GM18519 (cell line): ENCODE results near the gene ADPRHL1.
"Not testable (repeated sequence)": the region's sequence is repeated elsewhere in the genome, so short reads cannot be mapped to it uniquely, and the experiment has no call there.

Source experiments
- ATAC-seq: cut with Tn5 transposase; IDR thresholded peaks from one replicate; pipeline ENCODE4 v1.9.1; 2021; ENCODE audit warnings: mild to moderate bottlenecking, moderate library complexity; ENCODE audit not compliant: unreplicated experiment, low FRiP score

ADPRHL1 gene

DNA sequence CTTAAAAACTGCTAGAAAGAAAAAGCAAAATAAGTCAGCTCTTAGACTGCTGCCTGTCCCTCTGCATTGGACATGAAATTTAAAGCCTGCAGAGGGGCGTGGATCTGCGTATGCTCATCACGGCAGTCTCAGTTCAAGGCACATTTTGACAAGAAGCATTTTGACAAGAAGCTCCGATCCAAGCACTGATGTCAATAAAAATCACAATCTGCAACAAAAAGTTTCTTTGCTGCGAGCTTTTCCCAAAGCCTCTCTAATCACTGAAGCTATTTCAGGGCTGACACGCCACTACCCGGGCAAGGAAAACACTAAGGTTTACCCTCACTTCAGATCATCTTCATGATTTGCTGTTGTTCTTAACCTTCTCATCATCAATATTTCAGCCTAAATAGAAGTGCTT is 29.8 kb upstream of the ADPRHL1 start:
- no peak for ATAC-seq

DNA sequence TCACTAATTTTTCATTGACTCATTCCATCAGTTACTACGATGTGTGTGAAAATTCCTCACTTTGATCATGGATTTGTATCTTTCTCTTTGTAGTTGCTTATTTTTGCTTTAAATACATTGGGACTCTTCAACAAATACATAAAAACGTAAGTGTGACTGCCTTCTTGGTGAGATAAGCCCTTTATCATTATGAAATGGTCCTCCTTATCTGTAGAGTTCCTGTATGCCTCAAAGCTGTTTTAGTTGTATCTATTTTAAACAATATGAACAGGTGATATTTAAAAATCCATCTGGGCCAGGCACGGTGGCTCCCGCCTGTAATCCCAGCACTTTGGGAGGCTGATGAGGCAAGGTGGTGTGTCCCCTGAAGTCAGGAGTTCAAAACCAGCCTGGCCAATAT is 25.9 kb upstream of the ADPRHL1 start:
- ATAC-seq, result no peak

DNA sequence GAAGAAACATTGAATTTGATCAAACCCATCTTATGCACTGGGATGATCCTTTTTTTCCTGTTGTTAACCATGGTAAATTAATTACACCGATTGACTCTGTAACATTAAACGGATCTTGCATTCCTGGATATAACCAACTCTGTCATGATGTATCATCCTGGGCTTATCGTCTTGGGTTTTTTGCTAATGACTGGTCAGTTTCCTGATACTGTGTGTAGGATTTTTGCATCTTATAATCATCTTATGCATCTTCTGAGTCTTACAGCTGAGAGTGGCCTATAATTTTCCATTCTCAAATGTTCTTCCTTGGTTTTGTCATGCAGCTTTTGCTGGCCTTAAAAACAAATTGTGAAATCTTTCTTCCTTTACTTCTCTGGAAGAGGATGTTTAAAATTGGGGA is 24.4 kb upstream of the ADPRHL1 start:
- no peak for ATAC-seq

DNA sequence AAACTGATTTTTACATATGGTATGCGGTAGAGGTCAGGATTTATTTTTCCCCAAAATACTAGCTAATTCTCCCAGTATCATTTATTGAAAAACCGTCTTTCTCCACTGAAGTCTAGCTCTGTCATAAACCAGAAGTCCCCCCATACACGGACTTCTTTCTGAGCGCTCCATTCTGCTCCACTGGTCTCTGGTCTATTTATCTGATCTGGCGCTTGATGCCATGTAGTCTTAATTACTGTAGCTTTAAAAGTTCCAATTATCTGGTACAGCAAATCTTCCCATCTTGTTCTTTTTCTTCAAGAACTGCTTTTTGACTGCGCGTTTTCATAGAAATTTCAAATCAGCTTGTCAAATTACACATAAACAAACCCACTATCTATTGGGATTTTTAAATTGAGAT is 23.5 kb upstream of the ADPRHL1 start:
- no peak for ATAC-seq

DNA sequence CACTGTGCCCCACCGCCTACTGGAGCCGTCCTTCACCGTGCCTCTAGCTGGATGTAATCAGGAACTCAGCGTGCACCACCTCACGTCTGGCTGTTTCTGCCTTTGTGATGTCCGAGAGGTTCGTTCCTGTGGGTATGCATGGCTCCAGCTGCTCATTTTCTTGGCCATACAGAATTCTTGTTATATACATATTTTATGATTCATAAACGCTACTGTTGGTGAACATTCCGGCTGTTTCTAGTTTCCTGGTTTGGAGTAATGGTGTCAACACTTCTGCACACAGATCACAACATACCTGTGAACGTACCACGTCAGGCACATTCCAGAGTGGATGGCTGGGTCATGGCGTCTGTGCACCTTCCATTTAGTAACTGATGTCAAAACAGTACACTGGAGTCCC is 22.6 kb upstream of the ADPRHL1 start:
- ATAC-seq, result no peak

DNA sequence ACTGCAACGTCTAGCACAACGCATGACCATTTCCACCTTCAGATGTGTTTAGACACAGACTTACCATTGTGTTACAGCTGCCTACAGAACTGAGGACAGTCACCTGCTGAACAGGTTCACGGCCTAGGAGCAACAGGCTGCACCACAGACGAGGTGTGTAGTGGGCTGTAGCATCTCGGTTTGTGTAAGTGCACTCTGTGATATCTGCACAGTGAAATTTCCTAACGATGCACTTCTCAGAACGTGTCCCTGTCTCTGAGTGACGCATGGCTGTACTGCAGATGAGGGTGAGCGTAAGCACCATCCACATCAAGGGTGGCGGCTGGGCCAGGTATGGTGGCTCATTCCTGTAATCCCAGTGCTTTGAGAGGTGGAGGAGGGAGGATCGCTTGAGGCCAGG is 22.0 kb upstream of the ADPRHL1 start:
- ATAC-seq, result no peak

DNA sequence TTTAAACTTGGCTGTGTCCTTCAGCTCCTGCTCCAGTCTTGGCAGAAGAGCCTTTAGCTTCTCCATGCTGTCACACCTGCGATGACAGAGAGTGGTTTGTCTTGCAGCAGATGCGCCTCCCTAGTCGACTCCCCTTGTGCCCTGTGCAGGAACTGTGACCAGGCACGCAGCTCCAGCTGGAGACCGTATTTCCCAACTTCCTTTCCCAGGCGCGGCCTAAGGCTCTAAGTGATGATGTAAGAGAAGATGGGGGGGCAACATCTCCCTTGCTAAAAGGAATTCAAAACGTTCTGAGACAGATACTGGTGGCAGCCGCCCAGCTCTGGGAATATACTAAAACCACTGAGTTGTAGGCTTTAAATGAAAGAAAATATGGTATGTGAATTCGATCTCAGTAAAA is 20.9 kb upstream of the ADPRHL1 start:
- no peak for ATAC-seq

DNA sequence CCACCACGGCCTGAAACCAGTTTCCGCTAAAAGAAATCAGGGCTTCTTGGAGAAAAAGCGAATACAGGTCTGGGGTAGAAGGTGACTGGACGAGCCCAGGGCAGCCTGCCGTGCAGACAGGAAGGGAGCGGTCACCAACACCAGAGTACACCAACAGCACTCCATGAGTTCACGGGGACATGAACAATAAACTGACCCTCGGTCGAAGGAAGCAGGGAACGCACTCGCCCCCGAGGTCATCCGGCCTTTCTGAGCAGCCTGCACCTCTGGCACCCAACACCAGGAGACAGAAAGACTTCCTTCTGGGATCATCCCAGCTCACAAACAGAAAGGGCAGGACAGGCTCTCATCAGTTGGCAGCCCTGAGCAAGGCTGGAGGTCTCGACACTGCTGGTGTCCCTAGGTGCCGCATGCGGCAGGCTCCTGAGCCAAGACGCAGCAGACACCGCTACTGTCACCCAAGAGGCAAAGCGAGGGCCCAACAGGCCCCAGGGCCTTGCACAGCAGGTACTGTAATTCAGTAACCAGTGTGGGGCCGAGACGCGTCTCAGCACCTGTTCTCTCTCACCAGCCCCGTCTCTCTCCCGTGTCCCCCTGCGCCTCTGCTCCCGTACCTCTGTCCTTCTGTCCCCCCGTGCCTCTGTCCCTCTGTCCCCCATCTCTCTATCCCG is 19.2 kb upstream of the ADPRHL1 start:
- ATAC-seq, result no peak

DNA sequence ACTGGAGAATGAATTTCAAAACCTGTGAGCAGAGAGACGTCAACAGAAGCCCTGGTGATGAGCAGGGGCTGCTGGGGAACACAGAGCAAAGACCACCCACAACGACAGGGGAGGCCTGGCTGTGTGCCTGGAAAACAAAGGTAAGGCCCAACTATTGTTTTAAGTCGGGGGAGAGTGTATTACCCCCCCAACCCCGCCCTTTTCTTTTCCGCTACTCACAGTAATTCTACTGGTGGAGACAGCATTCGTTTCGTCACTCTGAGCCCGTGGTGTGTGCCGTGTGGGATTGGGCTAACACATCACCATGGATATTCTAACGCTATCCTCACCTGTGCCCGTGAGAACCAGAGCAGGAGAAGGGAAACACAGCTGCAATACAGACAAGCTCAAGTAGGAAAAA is 18.6 kb upstream of the ADPRHL1 start:
- ATAC-seq, result no peak

DNA sequence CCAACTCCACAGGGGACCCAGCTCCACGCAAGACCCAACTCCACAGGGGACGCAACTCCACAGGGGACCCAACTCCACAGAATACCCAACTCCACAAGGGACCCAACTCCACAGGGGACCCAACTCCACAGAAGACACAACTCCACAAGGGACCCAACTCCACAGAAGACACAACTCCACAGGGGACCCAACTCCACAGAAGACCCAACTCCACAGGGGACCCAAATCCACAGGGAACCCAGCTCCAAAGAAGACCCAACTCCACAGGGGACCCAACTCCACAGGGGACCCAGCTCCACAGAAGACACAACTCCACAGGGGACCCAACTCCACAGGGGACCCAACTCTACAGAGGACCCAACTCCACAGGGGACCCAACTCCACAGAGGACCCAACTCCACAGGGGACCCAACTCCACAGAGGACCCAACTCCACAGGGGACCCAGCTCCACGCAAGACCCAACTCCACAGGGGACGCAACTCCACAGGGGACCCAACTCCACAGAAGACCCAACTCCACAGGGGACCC is 17.4 kb upstream of the ADPRHL1 start:
- not testable (repeated sequence) for ATAC-seq

DNA sequence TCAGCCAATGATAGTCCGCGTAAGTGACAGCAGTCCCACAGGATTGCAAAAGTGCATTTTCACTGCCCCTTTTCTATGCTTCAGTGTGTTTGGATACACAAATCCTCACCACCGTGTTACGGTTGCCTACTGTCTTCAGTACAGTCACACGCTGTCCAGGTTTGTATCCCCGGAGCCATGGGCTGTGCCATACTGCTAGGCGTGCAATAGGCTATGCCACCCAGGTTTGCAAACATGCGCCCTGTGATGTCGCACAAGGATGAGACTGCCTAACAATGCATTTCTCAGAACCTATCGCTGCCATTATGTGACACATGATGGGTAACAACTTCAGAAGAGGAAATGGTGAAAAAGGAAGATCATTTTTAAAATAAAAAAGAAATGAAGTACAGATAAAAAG is 16.8 kb upstream of the ADPRHL1 start:
- ATAC-seq, result no peak

DNA sequence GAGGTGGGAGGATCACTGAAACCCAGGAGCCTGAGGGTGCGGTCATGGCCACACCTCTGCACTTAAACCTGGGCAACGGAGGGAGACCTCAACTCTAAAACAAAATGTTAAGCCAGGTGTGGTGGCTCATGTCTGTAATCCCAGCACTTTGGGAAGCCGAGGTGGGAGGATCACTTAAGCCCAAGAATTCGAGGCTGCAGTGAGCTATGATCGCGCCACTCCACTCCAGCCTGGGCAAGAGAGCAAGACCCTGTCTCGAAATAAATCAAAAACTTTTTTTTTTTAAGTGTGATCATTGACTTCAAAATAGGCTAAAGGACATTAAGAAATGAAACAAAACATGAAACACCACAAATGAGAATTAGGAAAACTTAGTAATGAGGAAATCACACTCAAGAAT is 16.3 kb upstream of the ADPRHL1 start:
- ATAC-seq, result no peak

DNA sequence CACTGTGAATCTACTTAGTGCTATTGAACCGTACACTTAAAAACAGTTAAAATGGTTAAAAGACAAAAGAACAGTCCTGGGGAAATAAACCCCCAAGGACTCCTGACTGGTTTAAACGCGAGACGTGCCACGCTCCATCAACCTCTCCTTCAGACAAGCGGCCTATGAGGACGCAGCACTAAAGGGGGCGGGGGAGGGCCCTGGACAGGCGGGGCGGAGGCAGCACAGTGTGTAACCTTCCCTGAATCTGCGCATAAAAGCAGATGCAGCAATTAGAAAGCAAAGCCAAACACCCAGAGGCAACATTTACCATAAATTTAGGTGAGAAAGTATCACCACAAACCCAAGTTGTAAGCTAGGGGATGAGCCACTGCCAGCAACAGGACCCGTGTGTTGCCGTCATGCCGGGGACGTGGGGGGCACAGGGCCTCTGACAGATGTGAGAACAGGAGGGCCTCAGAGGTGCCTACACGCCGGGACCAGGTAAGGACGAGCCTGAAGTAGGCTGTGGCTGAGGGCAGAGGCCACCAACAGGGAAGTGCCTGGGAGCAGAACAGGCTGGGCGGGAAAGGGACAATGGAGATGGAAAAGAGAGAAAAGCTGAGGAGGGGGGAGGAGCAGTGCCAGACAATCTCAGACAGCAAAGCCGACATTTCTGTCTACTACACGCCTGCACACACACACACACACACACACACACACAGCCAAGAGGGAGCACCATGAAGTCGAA is 15.3 kb upstream of the ADPRHL1 start:
- ATAC-seq, result no peak

DNA sequence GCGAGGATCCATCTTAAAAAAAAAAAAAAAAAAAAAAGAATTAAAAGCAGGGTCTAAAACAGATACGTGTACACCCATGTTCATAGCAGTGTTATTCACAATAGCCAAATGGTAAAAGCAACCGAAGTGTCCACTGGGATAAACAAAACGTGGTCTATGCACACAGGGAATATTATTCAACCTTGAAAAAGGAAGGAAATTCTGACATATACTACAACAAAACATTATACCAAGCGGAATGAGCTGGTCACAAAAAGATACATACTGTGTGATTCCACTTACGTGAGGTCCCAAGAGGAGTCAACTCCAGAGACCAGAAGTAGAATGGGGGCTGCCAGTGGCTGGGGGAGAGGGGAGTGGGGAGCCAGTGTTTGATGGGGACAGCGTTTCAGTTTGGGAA is 14.7 kb upstream of the ADPRHL1 start:
- ATAC-seq, result no peak

DNA sequence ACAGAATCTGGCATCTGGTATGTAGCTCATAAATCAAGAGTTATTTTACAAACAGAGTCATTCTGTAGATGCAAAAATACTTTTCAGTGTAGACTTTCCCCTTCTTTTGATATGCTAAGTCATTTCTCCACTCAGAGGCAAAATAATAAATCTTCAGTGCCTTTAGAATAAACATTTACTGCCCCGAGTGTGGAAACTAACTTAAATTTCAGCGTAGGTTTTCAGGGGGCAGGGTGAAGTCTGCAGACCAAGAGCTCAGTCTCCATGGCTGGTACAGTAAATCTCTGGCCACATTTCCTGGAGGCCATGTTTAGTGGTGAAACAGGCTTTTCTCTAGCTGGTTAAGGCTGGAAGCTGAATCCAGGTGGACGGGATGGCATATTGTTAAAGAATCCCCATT is 13.1 kb upstream of the ADPRHL1 start:
- ATAC-seq, result no peak

DNA sequence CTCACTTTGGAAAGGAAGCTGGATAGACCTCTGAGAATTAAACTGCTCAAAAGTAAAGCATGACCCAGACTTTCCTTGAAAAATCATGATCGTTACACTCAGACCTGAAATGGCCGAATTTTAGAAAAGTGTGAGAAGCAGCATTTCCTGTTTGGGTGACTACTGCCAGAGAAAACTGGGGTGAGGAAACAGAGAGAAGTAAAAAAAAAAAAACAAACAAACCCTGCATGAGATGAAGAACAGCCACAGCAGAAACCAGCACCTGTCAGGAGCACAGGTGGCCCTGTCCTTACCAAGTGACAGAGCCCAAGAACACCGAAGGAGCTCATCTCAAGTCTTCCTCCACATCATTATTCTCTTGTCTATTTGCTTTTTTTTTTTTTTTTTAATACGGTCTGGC is 12.0 kb upstream of the ADPRHL1 start:
- no peak for ATAC-seq

DNA sequence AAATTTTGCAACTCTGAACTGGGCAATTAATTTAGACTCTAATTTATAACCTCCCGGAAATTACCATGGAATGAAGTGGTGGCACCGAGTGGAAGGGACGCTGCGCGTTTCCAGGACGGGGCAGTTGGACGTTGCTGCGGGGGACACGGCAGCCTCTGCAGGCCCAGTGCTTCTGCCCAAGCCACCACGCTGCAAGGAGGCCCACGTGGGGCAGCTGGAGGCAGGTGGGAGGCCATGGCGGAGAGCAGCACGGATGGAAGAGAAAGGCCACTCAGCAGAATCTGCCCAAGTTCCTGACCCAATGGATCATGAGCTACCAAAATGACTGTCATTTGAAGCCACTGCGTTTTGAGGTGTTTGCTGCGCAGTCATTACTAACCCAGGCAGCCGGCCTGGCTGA is 11.2 kb upstream of the ADPRHL1 start:
- ATAC-seq, result no peak

DNA sequence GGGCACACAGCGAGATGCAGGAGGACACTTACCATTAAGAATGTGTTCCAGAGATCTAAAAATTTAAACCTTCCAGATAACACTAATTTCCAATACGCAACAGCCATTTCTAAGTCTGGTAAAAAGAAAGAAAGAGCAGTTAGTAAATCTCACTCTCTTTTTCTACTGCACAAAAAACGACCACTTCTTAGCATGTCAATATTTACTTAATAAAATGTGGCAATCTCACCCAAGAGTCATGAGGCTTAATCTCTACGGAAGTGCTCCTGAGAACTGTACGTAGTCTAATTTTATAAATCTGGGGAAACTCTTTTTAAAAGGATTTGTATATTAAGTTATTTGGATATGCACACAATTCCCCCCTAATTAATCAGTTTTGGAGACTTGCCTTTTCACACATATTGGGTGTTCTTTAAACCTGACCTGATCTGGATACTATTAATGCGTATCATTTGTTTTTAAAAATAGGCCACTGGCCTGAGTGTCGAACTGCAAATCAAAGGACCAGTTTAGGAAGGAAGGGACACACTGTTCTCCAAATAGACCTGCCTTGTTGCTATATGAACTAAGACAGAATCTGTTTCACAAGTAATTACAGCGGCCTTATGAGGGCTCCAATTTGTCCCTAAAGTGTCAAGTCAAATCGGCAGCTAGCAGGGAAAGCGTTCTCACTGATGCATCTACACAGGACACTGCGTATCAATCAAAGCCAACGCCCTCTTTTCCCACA is 7.9 kb upstream of the ADPRHL1 start:
- no peak for ATAC-seq

DNA sequence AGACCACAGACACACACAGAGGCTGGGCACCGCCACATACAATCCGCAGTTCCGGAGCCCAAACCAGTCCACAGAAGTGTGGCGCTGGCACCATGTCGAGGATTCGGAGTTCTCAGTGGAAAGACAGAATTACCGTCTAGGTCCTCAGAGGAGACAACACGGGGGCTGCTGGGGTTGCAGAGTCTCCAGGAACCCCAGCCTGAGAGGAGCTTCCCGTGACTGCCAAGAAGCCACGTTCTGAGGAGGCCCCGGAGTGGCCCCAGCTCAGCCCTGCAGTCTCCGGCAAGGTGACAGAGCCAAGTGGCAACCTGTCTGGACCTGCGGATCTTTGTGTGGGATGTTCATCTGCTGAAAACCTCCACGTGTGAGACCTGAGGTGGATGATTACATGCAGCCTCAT is 7.3 kb upstream of the ADPRHL1 start:
- no peak for ATAC-seq

DNA sequence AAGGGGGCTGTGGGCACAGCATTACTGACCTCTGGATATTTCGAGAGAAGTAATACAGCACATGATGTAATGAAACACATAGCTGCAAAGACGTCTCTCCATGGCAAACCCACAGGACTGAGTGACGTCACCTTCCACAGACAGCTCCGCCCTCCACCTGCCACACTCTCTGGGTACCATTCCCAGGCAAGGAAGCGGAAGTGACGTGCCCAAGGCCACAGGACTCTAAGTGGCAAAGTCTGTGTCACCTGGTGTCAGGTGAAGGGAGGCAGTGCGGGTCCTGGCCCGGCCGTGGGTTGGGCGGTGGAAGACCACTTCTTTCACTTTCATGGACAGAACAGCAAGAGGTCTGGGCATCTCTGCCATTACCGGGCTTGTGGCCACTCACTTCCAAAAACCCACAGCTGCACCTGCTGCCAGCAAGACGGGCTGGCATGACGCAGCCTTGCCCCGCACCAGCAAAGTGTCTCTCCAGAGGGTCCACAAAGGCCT is 6.8 kb upstream of the ADPRHL1 start:
- ATAC-seq, result no peak
